IPS-NIHi11 (cell line): ENCODE results near the gene CENATAC.
"Not testable (repeated sequence)": the region's sequence is repeated elsewhere in the genome, so short reads cannot be mapped to it uniquely, and the experiment has no call there.

Source experiments
- DNase-seq: peaks from one replicate; pipeline ENCODE4 v3.0.0; 2012; ENCODE audit warnings: mixed read lengths, low spot score

CENATAC gene

GRCh38 chr11:118997627-118998387, at the start of gene CENATAC:
Gene CENATAC (plus strand): TSS chr11:118998138. CDS start chr11:118998198, 60 bp downstream.
- DNase-seq, result peak; percentile 100

DNA sequence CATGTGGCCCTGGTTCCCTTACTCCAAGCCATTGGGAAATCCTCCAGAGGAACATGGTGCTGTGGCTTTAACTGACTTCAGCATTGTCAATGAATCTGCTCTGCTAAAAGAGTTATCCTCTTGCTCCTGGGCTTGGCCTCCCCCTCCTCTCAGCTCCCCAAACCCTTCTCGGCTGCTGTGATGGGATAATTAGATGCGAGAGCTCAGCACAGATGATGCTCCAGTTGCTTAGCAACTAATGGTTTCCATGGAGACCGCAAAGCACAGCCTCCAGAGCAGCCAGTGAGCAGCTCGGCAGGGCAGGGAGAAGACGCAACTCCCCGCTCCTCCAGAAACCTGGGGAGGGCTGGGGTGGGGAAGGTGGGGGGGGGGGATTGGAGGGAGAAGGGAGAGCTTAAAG, 44.7 kb upstream of the CENATAC start:
- DNase-seq, result peak; percentile 74

GRCh38 chr11:118953976-118954375, 44.0 kb upstream of the CENATAC start:
- not testable (repeated sequence) for DNase-seq

GRCh38 chr11:118956094-118956846, 41.7 kb upstream of the CENATAC start, which contains the start of gene UPK2:
Gene UPK2 (plus strand): TSS chr11:118956298. CDS start chr11:118956351, 53 bp downstream.
- DNase-seq, result peak; percentile 97

- DNase-seq, result no peak
These were observed 41.0 kb upstream of the CENATAC start for GRCh38 chr11:118956847-118957469.

DNA sequence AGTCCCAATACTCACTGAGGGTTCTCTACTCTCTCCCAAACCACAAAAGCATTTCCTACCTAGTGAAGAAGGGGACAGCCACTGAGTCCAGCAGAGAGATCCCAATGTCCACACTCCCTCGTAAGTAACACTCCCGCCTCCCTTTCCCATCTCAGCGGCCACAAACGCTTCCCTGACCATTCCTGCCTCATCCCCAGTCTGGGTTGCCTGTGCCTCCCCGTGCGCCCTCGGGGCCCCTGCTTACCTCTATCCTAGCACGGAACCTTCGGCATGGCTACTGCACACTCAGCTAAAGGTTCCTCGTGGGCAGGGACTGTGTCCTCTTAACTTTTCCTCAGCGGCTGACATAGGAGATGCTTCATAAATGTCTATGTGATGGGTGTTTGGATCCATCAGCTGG, 40.4 kb upstream of the CENATAC start:
- no peak for DNase-seq

DNA sequence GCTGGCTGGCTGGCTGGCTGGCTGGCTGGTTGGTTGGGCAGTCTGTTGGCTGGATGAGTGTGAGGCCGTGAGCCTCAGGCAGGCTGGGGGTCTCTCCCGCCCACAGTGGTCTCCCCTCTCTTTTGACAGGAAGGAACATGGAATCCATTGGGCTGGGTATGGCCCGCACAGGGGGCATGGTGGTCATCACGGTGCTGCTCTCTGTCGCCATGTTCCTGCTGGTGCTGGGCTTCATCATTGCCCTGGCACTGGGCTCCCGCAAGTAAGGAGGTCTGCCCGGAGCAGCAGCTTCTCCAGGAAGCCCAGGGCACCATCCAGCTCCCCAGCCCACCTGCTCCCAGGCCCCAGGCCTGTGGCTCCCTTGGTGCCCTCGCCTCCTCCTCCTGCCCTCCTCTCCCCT, 40.0 kb upstream of the CENATAC start:
- no peak for DNase-seq

GRCh38 chr11:118958577-118958976, 39.4 kb upstream of the CENATAC start:
- DNase-seq, result no peak

DNA sequence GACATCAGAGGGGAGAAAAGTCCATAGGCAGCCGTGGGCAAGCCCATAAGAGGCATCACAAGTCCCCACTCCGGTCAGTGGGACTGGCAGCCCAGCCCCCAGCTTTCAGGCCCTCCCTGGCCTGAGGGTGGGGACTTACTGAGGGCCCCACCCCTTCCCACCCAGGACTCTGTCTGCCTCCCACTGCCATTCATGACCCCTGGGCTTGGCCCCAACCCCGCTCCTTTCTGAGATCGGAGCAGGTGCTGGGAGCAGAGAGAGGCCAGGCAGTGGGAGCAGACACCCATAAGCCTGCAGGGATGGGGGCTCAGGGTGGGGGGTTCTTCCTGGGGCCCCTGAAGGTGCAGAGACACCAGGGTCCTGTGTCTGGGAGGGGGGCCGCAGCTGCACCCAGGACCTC, 36.7 kb upstream of the CENATAC start:
- DNase-seq, result no peak

- DNase-seq, result no peak
These were observed 36.3 kb upstream of the CENATAC start for GRCh38 chr11:118961591-118961990.

GRCh38 chr11:118969508-118969907, 28.4 kb upstream of the CENATAC start:
- not testable (repeated sequence) for DNase-seq

GRCh38 chr11:118971646-118972045, 26.3 kb upstream of the CENATAC start, which contains the start of gene FOXR1:
Gene FOXR1 (plus strand): TSS chr11:118971761. CDS start chr11:118971932, 171 bp downstream.
- DNase-seq, result no peak

- DNase-seq, result no peak
These were observed 24.0 kb upstream of the CENATAC start for GRCh38 chr11:118973985-118974384.

DNA sequence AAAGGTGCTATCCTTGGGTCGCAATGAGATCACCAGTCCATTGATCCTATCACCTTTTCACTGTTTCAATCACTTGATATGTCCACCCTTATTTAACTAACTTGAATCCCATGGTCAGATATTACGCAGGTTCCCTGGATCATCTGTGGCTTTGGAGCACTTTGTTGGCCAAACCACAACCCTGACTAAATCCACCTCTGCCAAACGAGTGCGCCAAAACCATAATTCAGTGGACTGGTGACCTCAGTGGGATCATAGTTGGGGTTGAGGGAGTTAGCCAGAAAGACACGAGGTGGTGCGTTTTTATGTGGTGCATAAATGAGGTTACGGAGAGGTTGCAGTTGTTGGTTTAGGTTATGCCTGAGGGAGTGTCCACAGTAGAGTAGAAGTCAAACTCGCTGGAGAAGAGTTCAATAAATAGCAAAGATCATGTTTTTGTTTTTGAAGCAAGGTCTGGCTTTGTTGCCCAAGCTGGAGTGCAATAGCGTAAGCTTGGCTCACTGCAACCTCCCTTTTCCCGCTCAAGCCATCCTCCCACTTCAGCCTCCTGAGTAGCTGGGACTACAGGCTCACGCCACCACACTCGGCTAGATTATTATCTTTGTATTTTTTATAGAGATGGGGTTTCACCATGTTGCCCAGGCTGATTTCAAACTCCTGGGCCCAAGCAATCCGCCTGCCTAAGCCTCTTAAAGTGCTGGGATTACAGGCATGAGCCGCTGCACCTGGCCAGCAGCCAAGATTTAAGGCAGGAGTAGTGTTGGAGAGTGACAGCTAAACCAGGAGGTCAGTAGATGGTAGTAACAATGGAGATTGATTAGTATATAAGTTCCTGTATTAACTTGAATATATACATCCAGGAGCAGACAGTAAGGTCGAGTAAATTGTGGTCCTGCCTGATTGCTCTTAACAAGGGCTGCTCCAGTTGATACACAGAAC, 21.9 kb upstream of the CENATAC start:
- no peak for DNase-seq

DNA sequence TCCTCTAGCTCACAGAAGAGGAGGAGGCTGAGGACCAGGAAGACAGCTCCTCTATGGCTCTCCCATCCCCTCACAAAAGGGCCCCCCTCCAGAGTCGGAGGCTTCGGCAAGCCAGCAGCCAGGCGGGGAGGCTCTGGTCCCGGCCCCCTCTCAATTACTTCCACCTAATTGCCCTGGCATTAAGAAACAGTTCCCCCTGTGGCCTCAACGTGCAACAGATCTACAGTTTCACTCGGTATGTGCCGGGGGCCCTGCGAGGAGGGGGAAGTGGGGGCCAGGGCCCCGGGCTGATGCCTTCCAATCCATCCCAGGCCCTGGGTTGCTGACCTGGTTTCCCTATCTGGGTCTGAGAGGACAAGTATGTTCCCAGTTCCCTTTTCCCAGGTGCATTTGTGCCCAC, 18.5 kb upstream of the CENATAC start:
- peak; percentile 69 for DNase-seq

- DNase-seq, result peak; percentile 55
These were observed 17.6 kb upstream of the CENATAC start for GRCh38 chr11:118980191-118980881.

DNA sequence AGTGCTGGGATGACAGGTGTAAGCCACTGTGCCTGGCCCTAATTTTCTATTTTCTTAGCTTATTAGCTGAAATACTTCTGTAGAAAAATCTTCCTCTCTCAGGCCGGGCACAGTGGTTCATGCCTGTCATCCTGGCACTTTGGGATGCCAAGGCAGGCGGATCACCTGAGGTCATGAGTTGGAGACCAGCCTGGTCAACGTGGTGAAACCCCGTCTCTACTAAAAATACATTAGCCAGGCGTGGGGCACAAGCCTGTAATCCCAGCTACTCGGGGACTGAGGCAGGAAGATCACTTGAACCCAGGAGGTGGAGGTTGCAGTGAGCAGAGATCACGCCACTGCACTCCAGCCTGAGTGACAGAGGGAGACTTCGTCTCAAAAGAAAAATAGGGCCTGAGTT, 13.6 kb upstream of the CENATAC start:
- DNase-seq, result not testable (repeated sequence)

GRCh38 chr11:118984825-118985224, 13.1 kb upstream of the CENATAC start:
- no peak for DNase-seq

DNA sequence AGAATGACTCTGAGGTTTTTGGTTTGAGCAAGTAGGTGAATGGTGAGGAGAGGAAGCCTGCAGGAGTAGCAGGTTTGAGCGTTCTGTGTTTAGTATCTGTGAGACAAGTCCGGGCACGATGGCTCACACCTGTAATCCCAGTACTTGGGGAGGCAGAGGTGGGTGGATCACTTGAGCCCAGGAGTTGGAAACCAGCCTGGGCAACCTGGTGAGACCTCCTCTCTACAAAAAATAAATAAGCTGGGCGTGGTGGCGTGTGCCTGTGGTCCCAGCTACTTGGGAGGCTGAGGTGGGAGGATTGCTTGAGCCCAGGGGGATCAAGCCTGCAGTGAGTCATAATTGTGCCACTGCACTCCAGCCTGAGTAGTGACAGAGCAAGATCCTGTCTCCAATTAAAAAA, 9.7 kb upstream of the CENATAC start:
- DNase-seq, result no peak

DNA sequence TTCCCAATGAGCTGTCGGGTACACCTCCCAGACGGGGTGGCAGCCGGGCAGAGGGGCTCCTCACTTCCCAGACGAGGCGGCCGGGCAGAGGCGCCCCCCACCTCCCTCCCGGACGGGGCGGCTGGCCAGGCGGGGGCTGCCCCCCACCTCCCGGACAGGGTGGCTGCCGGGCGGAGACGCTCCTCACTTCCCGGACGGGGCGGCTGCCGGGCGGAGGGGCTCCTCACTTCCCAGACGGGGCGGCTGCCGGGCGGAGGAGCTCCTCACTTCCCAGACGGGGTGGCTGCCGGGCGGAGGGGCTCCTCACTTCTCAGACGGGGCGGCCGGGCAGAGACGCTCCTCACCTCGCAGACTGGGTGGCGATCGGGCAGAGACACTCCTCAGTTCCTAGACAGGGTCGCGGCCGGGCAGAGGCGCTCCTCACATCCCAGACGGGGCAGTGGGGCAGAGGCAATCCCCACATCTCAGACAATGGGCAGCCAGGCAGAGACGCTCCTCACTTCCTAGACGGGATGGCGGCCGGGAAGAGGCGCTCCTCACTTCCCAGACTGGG, 6.4 kb upstream of the CENATAC start:
- DNase-seq, result not testable (repeated sequence)
